Activated naive CD8-positive, alpha-beta T cell treated with anti-CD3 and anti-CD28 coated beads, Interleukin-2, amount 50 U/mL, for 16 hours (primary cell): Measurements from ENCODE around the gene IQCH.

Source experiments
- DNase-seq: peaks from one replicate; pipeline ENCODE4 v3.0.0-alpha.2; 2020; ENCODE audit warnings: low read depth, low spot score

Gene IQCH

DNA sequence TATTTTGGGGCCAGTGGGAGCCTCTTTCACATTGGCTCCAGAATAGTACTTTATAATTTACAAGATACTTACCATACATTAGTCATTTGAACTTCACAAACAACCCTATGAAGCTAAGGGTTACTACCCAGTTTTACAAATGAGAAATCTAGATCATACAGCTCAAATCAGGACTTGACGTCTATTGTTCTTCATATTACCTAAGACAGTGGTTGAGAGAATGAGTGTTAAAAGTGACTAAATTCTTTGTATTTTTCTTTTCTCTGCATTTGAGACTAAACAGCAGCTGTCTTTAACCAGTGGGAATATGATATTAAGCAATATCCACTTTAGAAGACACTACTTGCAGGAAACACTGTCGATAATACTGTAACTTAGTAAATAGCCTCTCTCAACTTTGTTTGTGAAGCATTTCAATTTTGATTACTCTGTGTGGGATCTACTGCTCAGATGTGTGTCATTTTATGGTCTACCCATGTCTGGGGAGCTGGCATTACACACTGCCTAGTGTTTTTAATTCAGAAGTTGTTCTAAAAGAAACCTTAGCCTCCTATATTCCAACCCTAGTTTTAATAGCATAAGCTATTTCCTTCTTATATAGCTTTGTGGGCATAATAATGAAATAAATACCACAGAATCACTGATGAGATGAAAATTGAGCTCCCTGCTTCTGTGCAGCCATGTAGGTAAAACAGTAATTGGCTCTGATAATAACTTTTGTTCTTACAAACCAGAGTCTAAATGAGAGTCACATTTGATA, 45.9 kb downstream of the IQCH start:
- no peak for DNase-seq

- DNase-seq: no peak
These were observed 49.1 kb downstream of the IQCH start for GRCh38 chr15:67303490-67304363.

GRCh38 chr15:67304778-67305177, 50.2 kb downstream of the IQCH start:
- DNase-seq: no peak

DNA sequence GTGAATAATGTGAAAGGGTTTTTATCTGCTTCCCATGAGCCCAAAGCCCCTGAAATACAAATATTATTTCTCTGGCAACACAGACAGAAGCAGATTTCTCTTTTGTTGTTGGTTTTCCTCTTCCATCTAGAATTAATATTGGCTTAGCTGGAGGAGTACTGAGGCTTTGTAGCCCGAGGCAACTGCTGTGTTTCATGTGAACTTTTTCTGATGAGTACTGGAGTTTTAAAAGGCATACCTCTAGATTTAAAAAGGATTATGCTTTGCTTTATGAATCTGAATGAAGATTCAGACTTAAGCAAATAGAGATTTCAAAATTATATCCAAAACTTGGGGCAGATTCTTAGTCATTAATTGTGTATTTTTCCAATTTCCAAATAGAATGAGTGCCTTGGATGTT, 50.9 kb downstream of the IQCH start:
- DNase-seq: no peak

DNA sequence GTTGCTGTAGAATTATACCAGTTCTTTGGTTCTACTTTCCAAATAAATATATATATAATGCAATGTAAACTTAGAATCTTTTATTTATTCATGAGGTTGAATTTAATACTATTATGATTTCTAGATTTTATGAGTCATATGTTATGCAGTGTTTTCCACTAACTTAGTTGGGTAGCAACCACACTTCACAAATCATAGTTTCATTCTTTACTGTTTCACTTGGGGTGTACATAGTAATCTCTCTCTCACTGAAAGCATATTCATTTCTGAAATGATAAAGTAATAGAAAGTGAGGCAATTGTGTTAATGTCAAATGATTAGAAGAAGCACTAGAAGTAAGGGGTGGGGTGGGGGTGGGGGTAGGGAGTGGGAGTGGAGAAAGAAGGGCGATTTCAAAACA, 52.6 kb downstream of the IQCH start:
- no peak for DNase-seq

DNA sequence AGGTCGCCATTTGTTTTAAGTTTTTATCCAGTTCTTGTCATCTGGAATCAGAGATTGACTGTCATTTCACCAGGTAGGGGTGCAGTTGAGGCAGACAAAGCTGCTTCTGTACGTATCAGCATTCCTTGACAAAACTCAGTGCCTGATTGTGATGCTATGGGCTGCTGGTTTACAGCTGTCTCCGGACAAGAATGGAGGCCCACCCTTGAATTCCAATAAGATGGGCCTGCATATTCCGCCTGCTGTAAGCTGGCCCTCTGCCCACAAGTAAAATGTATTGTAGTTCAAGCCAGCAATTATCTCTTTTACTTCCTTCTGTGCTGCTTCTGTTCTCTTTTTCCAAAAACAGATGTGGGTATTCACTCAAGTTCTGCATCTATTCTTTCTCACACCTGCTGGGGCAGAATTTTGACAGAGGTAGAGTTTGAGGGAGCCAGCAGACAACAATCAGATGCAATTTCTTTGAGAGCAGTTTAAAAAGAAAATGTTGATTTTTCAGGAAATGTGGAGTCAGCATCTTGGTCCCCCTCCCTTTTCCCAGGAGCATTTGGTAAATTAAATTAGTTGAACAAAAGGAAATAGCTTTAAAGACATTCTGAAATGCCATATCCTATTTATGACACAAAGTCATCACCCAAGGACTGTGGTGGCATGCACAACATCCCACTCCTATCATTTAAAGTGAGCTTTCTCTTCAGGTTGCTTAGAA, 53.5 kb downstream of the IQCH start:
- DNase-seq: no peak

DNA sequence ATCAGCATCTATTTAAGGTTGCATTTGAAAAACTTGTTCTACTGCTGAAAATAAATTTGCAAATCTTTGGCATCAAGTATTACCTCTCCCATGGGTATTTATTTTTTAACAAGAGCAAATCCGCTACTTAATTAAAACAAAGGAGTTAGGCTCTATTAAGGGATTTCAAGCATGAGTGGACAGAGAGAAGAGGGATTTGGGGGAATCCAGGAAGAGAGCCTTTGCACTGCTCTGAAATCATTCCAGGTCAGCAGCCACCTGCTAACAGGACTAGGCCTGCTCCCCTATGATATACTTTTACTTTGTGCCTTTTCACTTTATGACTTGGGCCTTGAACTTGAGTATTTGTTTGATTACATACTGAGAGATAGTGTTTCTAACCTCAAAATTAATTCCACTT, 57.1 kb downstream of the IQCH start:
- DNase-seq: no peak

DNA sequence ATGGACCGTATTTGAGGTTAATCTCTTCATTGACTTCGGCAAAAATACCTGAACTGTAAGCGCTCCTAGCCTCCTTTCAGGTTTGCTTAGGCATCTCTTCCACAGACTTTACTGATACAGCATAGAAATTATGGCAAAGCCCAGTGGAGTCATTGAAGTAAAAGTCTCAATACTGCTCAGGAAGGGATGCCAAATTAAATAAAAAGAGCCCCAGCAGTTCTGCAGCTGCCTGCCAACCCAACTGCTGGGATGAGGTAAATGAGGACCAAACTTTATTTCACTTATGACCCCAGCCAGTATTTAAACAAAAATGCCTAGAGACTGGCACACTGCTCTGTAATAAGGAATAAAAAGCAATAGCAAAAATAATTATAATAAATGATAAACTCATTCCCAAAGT, 65.4 kb downstream of the IQCH start:
- no peak for DNase-seq

GRCh38 chr15:67321352-67321751, 66.8 kb downstream of the IQCH start:
- DNase-seq: no peak

GRCh38 chr15:67322481-67322880, 67.9 kb downstream of the IQCH start:
- DNase-seq: no peak

DNA sequence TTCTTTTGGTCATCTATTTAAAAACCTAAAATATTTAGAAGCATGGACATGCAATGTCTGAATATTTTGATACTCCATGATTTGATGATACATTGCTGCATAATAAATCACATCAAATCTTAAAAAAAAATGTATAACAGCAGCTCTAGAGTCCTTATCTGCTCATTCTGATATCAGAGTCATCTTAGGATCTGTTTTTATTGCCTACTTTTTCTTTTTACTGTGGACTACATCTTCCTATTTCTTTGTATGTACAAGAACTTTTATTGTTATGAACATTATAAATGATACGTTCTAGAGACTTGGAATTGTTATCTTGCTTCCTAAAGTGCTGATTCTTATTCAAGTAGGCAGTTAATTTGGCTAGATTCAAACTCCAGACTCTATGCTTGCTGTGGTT, 72.7 kb downstream of the IQCH start:
- DNase-seq: no peak

GRCh38 chr15:67327737-67328136, 73.2 kb downstream of the IQCH start:
- no peak for DNase-seq

DNA sequence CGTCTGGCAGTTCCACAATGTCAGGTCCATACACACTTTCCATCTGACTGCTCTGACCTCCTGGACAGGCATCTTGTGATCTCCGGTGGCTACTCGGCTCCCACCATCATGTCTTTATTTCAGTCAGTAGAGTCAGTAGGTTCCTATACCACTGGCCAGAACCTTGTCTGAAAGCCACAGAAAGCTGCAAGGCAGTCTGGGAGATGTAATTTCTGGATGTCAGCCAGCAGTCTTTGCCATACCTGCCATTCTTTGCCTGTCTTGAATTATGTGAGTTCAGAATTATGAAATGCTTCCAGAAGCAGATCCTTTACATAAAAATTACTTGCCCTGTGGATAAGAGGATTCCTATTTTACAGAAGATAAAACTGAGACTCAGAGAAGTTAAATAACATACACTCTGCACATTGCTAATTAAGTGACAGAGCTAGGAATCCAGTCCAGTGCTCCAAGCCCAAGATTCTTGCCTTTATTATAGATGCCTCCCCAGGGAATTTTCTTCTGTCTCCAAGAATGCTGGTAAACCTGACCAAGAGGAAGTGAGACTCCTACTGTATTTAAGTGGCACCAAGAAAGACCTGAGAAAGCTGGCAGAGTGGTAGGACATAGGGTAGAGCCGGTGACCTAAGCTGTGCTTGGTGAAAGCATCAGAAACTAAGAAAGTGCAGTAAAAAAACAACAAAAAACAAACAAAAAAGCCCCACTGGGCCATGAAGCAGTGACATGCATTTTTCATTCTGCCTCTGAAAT, 75.6 kb downstream of the IQCH start:
- no peak for DNase-seq

GRCh38 chr15:67331676-67332075, 77.1 kb downstream of the IQCH start:
- DNase-seq: no peak

GRCh38 chr15:67335026-67335425, 80.4 kb downstream of the IQCH start:
- DNase-seq: no peak

DNA sequence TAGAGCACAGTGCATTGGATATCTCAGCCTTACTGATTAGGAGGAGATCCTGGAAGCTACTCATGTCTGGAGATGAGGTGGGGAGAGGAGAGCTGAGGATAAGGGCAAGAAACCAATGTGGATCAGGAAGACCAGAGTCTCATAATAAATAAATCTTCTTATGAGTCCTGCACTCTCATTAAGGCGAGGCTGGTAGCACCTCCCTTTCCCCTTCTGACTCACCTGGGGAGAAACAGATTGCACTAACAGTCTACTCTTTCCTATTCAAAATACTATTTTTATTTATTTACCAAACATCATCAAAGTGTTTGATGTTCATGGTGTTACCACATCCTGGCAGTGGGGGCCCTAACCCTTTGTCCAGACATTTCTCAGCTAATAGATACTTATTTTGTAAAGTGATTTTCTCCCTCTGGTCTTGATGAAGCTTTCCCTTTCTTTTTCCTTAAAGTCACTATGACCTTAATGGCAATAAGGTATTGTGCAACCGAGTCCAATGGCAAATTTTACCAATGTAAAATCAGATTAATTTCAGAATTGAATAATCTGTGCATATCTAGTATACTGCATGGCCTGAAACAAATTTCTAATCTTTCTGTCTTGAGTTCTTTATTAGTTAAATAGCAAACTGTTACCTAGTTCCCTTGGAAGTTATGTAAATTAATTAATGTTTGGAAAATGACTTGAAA, 81.1 kb downstream of the IQCH start:
- DNase-seq: no peak

- DNase-seq: no peak
These were observed 86.0 kb downstream of the IQCH start for GRCh38 chr15:67340630-67341029.

- no peak for DNase-seq
These were observed 87.0 kb downstream of the IQCH start for GRCh38 chr15:67341539-67341938.

GRCh38 chr15:67343206-67343605, 88.6 kb downstream of the IQCH start:
- no peak for DNase-seq

DNA sequence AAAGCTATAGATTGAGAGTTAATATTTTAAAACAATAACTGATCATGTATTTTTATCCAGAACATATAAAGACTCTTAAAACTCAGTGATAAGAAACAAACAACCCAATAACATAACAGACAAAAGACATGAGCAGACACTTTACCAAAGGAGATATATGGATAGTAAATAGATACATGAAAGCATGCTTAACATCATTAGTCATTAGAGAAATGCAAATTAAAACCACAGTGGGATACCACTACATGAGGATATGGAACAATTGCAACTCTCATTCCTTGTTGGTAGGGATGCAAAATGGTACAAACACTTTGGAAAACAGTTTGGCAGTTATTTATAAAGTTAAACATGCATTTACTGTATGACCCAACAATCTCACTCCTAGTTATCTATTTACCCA, 95.0 kb downstream of the IQCH start:
- no peak for DNase-seq

- no peak for DNase-seq
These were observed 95.5 kb downstream of the IQCH start for GRCh38 chr15:67350042-67350441.
